HG03558 (cell line): ENCODE measurements around the gene GZMH.
"Not testable (repeated sequence)": the region's sequence is repeated elsewhere in the genome, so short reads cannot be mapped to it uniquely, and the experiment has no call there.

Experiments
- ATAC-seq: cut with Tn5 transposase; IDR thresholded peaks from one replicate; pipeline ENCODE4 v1.9.1; 2021; ENCODE audit warnings: moderate number of reproducible peaks; ENCODE audit not compliant: unreplicated experiment; ENCODE audit errors: extremely low read depth

Gene GZMH

DNA sequence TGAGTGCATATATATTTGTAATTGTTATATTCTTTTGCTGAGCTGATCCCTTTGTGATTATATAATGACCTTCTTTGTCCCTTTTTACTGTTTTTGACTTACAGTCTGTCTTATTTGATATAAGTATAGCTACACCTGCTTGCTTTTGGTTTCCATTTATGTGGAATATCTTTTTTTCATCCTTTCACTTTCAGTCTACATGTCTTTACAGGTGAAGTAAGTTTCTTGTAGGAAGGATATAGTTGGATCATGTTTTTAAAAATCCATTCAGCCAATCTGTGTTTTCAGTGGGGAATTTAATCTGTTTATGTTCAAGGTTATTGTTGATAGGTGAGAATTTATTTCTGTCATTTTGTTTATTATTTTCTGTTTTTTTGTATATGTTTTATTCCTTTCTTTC, 12.1 kb downstream of the GZMH start:
- ATAC-seq: no peak

- ATAC-seq: no peak
Observed at GRCh38 chr14:24595073-24595808, 14.2 kb downstream of the GZMH start.

DNA sequence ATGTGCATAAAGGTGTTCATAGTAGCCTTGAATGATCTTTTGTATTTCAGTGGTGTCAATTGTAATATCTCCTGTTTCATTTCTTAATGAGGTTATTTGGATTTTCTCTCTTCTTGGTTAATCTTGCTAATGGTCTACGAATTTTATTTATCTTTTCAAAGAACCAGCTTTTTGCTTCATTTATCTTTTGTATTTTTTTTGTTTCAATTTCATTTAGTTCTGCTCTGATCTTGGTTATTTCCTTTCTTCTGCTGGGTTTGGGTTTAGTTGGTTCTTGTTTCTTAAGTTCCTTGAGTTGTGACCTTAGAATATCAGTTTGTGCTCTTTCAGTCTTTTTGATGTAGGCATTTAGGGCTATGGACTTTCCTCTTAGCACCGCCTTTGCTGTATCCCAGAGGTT, 18.5 kb downstream of the GZMH start:
- ATAC-seq: not testable (repeated sequence)

GRCh38 chr14:24584402-24584801, 25.1 kb downstream of the GZMH start:
- not testable (repeated sequence) for ATAC-seq

GRCh38 chr14:24578558-24578957, 30.9 kb downstream of the GZMH start:
- ATAC-seq: no peak

DNA sequence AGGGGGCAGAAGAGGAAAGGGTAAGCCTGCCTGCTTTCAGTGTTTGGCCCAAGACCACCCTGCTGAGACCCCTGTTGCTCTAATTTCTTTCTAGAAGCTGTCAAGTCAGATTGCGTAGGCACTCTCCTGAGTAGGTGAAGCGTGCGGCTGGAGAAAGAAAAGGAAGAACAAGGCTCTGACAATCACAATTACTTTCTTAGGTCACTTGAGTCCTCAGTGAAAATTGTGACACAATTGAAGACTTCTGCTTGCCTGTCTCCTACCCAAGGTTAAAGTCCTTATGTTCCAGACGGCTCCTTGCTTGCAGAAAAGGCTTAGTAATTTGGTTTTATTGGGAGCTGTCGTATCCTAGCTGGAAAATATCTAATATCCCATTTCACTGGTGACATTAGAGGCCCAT, 32.7 kb downstream of the GZMH start:
- no peak for ATAC-seq

- ATAC-seq: no peak
Observed at GRCh38 chr14:24576182-24576581, 33.3 kb downstream of the GZMH start, which contains the start of gene CTSG. Gene CTSG (minus strand): TSS chr14:24576250. CDS start chr14:24576223, 27 bp downstream.

- no peak for ATAC-seq
Observed at GRCh38 chr14:24574206-24574774, 35.2 kb downstream of the GZMH start.

- no peak for ATAC-seq
Observed at GRCh38 chr14:24566318-24566717, 43.2 kb downstream of the GZMH start.

DNA sequence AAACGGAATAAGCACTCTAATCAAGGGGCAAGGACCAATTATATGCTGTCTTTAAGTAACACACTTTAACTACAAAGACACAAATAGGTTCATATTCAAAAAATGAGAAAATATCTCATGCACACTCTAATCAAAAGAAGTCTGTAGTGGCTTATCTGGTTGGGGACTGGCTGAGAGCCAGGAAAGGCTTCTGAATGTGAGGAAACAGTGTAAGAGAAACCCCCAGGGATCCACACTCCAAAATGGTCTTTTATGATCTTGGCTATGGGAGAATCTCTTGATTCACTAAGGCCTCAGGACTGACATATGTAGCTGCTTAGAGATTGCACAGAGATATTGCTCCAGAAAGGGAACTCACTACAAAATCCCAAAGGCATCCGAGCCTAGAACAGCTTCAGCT, 43.7 kb downstream of the GZMH start:
- ATAC-seq: no peak

DNA sequence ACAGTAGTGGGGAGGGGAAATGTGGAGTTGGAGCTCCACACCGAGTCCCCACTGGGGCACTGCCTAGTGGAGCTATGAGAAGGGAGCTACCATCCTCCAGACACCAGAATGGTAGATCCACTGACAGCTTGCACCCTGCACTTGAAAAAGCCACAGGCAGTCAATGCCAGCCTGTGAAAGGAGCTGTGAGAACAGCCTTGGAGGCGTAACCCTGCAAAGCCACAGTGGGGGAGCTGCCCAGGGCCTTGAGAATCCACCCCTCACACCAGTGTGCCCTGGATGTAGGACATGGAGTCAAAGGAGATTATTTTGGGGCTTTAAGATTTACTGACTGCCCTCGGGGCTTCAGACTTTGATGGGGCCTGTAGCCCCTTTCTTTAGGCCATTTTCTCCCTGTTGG, 46.0 kb downstream of the GZMH start:
- no peak for ATAC-seq

DNA sequence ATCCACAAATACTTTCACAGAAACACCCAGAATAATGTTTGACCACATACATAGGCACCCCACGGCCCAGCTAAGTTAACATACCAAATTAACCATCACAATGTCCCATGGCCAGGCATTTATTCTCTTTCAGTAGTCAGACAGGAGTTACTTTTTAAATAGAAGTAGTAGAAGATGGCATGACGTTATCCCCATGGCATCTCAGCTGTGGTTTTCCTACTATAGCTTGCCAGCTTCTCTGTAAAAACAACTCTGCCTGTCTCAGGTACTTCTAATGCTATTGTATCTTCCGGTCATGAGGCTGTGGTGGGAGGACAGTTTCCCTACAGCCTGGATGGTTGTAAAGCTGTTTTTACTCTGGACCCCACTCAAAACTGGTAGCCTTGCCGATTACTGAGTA, 52.7 kb downstream of the GZMH start:
- no peak for ATAC-seq
